ENCODE measurements around the gene RHOG. TPM values are rescaled to one million over a fixed set of nuclear protein-coding genes. Genes with fewer than 3 reads are reported as not detected.
"Not testable (repeated sequence)": the region's sequence is repeated elsewhere in the genome, so short reads cannot be mapped to it uniquely, and the experiment has no call there.

Gene RHOG
- total RNA-seq, 2 experiments from 2014 or later: 142 TPM

DNA sequence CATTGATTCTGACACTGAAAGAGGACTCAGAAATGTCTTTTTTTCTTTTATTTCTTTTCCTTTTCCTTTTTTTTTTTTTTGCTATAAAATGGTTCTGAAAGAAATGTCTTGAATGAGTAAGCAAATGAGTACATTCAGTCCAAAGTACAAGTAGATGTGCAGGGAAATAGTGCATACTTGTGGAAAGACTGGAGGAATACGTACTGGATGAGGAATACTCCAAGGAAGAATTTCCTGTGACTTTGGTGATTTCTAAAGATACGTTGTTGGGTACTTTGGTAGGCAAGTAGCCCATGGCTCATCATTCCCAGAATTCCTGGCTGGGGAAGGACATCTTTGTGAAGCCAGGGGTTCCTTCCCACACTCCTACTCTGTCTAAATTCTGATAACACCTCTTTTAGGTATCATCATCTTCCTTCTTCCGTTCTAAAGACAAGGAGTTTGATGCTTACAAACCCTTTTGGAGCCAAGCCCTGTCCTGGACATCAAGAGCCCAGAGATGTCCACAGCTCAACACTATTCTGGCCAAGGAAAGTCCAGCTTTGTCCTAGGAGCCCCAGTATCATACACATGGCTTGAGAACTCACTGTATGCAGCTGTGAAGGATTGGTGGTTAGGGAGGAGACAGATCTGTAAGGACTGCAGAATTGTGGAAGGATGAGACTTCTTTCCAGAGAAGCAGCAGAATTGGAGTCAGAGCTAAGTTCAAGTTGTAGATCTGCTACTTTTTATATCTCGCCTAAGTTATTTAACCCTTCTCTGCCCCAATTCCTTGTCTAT lies 38.6 kb downstream of the RHOG start:
- intact Hi-C loops (cut with micrococcal nuclease): no loop called here
- H3K36me3 Mint-ChIP-seq (ENCODE audit: low read depth): peaks cover 6% of the 10 kb centered on the region
- no peak overlapping the region for H3K4me3 Mint-ChIP-seq
- H3K4me1 Mint-ChIP-seq (ENCODE audit: low read depth): peaks cover 25% of the 10 kb centered on the region
- CTCF ChIA-PET: no interaction called here
- H3K27ac Mint-ChIP-seq: no peak overlapping the region
- DNase-seq: no peak
- H3K27me3 Mint-ChIP-seq (ENCODE audit: low read depth): no peaks in the 10 kb centered on the region
- no peaks in the 10 kb centered on the region for H3K9me3 Mint-ChIP-seq

DNA sequence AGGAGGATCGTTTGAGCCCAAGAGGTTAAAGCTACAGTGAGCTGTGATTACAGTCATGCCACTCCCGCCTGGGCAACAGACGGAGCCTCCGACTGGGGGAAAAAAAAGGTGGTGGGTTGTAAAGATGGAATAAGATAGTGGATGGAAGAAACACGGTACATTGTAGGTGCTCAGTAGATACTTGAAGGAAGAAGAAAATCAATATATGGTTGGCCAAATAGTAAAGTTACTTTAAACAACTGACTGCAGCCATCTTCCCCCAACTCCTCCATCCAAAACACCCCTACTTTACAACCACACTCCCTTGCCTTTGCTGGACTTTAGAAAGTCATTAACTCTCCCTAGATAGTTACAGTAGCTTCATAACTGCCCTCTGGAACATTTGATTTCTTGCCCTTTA lies 40.9 kb downstream of the RHOG start:
- Mint-ChIP-seq H3K9me3 (no peaks in the 10 kb centered on the region), H3K4me1 (ENCODE audit: low read depth) (peaks cover 38% of the 10 kb centered on the region), H3K27ac (no peak overlapping the region), H3K27me3 (ENCODE audit: low read depth) (no peaks in the 10 kb centered on the region), H3K4me3 (no peak overlapping the region), H3K36me3 (ENCODE audit: low read depth) (peaks cover 15% of the 10 kb centered on the region)
- intact Hi-C loops (cut with micrococcal nuclease): loop anchor here (5.0 kb wide), 1 partner anchor 808 kb away; the partner anchor contains the start of gene NAP1L4
- CTCF ChIA-PET: interaction anchor here (0.7 to 3.3 kb wide), 2 partner anchors 8 to 57 kb away, joined by 5 to 25 read pairs; partner anchors contain the start of gene PGAP2
- no peak for DNase-seq

DNA sequence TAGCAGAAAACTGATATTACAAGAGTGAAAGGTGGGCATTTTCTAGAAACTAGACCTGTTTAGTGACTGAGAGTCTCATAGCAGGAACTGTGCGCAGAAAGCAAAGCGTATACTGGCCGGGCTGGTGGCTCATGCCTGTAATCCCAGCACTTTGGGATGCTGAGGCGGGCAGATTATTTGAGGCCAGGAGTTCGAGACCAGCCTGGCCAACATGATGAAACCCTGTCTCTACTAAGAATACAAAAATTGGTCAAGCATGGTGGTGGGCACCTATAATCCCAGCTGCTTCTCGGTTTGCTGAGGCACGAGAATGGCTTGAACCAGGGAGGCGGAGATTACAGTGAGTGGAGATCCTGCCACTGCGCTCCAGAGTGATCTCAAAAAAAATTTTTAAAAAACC lies 41.6 kb downstream of the RHOG start:
- Mint-ChIP-seq H3K27me3 (ENCODE audit: low read depth) (no peaks in the 10 kb centered on the region), H3K27ac (peak overlapping the region; percentile 98), H3K4me1 (ENCODE audit: low read depth) (peaks cover 43% of the 10 kb centered on the region), H3K36me3 (ENCODE audit: low read depth) (peaks cover 22% of the 10 kb centered on the region), H3K9me3 (no peaks in the 10 kb centered on the region), H3K4me3 (peak overlapping the region; percentile 98)
- intact Hi-C loops (cut with micrococcal nuclease): loop anchor here (5.0 kb wide), 1 partner anchor 807 kb away; the partner anchor contains the start of gene NAP1L4
- no peak for DNase-seq
- CTCF ChIA-PET: interaction anchor here (3.3 kb wide), 1 partner anchor 9 kb away, joined by 25 read pairs; the partner anchor contains the start of gene PGAP2

DNA sequence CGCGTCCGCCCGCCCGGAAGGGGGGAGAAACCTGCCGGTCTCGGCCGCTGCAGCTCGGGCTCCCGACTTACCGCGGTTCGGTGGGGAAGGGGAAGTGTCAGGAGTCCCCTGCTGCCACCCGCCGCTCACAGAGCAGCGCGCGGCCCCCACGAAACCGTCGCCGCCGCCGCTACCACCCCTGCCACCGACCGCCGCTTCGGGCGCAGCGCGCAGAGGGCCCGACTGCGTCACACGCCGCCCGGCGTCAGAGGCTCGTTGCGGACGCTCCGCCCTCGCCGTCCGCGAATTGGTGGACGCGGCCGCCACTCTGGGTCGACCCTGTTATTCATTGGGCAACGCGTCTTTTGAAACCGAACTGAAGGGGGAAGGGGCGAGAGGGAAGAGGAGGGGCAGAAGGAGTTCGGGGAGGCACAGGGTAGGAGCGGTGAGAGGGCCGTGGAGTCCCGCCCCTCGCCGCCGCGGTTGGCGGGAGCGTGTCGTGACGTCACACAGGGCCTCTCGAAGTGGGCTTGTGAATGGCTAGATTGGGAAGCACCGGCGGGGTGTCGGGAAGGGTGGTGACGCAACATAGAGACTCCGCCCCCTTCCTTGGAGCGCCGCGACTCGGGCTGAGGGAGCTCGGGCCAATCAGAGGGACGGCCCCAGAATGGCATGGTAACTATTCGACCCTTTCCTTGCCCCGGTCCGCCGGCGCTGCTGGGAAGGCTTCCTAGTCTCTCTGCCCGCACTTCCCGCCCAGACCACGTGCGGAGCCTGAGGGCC lies 43.2 kb downstream of the RHOG start, which contains the start of gene NUP98:
NUP98 (minus strand) TSS at position 226 of the 762 bp plus-strand sequence. CDS start 15,437 bp downstream, outside the sequence.
- H3K4me3 Mint-ChIP-seq: peak within 1 kb of the TSS; percentile 98
- no peaks in the 10 kb centered on the region for H3K27me3 Mint-ChIP-seq (ENCODE audit: low read depth)
- H3K36me3 Mint-ChIP-seq (ENCODE audit: low read depth): peaks cover 31% of the 10 kb centered on the region
- CTCF ChIA-PET: interaction anchor here (0.8 to 3.3 kb wide), 4 partner anchors 11 to 58 kb away, joined by 3 to 25 read pairs (median 4); partner anchors contain the start of genes PGAP2 and STIM1
- H3K4me1 Mint-ChIP-seq (ENCODE audit: low read depth): peaks cover 54% of the 10 kb centered on the region
- H3K27ac Mint-ChIP-seq: peak within 1 kb of the TSS; percentile 98
- no peaks in the 10 kb centered on the region for H3K9me3 Mint-ChIP-seq
- intact Hi-C loops (cut with micrococcal nuclease): loop anchor here (1.0 to 5.0 kb wide), 6 partner anchors 12 to 805 kb away; partner anchors contain the start of genes NAP1L4, RRM1 and STIM1
- DNase-seq: peak; percentile 100

DNA sequence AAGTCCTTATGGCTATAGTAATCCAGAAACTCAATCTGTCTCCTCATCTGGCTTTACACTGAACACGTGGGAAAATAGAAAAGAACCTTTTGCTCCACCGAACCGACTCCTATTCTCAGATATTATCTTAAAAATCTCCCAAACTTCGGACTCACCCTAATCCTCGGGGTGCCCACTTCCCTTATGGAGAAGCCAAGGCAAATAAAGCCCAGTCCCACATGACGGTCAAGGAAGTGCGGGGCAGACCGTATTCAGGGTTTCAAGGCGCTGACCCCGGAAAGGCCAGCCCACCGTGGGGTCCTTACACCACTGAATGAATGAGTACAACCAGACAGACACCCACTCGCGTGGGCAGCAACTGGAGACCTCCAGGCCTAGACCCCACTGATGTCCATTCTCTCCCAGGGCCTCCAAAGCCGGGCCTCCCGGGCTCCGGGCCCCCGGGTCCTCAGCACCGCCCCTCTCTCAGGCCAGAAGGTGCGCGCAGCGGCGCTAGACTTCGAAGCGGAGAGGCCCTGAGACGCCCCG lies 43.9 kb downstream of the RHOG start:
- H3K36me3 Mint-ChIP-seq (ENCODE audit: low read depth): peaks cover 31% of the 10 kb centered on the region
- peak overlapping the region; percentile 98 for H3K27ac Mint-ChIP-seq
- intact Hi-C loops (cut with micrococcal nuclease): loop anchor here (1.0 to 5.0 kb wide), 6 partner anchors 12 to 805 kb away; partner anchors contain the start of genes NAP1L4, RRM1 and STIM1
- H3K4me3 Mint-ChIP-seq: peak overlapping the region; percentile 98
- CTCF ChIA-PET: interaction anchor here (0.8 to 1.8 kb wide), 2 partner anchors 12 to 58 kb away, joined by 4 to 14 read pairs; partner anchors contain the start of genes PGAP2 and STIM1
- DNase-seq: no peak
- H3K9me3 Mint-ChIP-seq: no peaks in the 10 kb centered on the region
- peaks cover 58% of the 10 kb centered on the region for H3K4me1 Mint-ChIP-seq (ENCODE audit: low read depth)
- no peaks in the 10 kb centered on the region for H3K27me3 Mint-ChIP-seq (ENCODE audit: low read depth)

DNA sequence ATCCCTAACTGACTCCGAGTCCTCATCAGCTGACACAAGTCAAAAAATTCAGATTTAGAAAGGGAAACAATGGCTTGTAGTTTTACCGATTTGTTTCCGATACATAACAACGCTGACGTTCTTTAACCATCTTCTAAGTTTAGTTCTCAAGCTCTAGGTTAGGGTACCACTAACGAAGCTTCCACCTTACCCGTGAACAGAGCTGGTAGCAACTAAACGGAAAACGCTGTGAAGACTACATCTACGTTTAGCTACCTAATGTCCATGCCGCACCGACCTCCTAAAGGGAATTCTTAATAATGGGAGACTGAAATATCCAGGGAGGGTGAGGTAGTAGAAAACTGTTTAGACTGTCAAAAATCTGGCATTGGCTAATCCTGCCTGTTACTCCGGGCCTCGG lies 44.4 kb downstream of the RHOG start:
- intact Hi-C loops (cut with micrococcal nuclease): loop anchor here (5.0 kb wide), 1 partner anchor 804 kb away; the partner anchor contains the start of gene NAP1L4
- H3K36me3 Mint-ChIP-seq (ENCODE audit: low read depth): peaks cover 31% of the 10 kb centered on the region
- peak overlapping the region; percentile 98 for H3K4me3 Mint-ChIP-seq
- CTCF ChIA-PET: interaction anchor here (0.8 to 1.8 kb wide), 3 partner anchors 11 to 277 kb away, joined by 3 to 14 read pairs (median 4); partner anchors contain the start of gene PGAP2
- peaks cover 58% of the 10 kb centered on the region for H3K4me1 Mint-ChIP-seq (ENCODE audit: low read depth)
- H3K27ac Mint-ChIP-seq: peak overlapping the region; percentile 98
- H3K9me3 Mint-ChIP-seq: no peaks in the 10 kb centered on the region
- no peaks in the 10 kb centered on the region for H3K27me3 Mint-ChIP-seq (ENCODE audit: low read depth)
- DNase-seq: no peak

DNA sequence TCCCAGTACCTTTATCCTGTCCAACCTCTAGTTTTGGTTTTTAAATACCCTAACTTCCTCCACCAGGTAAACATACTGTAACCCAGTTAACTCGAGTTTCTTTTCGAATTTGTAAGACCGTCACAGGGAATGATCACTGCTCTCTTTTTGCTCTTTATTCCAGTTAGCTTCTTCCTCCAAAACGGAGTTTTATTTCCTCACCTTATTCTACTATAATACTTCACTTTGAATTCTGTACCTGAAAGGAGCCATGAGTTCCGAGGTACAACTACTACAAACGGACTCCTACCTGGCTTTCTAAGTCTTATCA lies 44.8 kb downstream of the RHOG start:
- Mint-ChIP-seq H3K4me3 (peak overlapping the region; percentile 98), H3K4me1 (ENCODE audit: low read depth) (peaks cover 60% of the 10 kb centered on the region), H3K9me3 (no peaks in the 10 kb centered on the region), H3K27me3 (ENCODE audit: low read depth) (no peaks in the 10 kb centered on the region), H3K27ac (peak overlapping the region; percentile 98), H3K36me3 (ENCODE audit: low read depth) (peaks cover 33% of the 10 kb centered on the region)
- intact Hi-C loops (cut with micrococcal nuclease): loop anchor here (5.0 kb wide), 1 partner anchor 804 kb away; the partner anchor contains the start of gene NAP1L4
- CTCF ChIA-PET: interaction anchor here (0.8 to 1.8 kb wide), 4 partner anchors 10 to 278 kb away, joined by 3 to 14 read pairs (median 4); partner anchors contain the start of gene PGAP2
- DNase-seq: no peak

DNA sequence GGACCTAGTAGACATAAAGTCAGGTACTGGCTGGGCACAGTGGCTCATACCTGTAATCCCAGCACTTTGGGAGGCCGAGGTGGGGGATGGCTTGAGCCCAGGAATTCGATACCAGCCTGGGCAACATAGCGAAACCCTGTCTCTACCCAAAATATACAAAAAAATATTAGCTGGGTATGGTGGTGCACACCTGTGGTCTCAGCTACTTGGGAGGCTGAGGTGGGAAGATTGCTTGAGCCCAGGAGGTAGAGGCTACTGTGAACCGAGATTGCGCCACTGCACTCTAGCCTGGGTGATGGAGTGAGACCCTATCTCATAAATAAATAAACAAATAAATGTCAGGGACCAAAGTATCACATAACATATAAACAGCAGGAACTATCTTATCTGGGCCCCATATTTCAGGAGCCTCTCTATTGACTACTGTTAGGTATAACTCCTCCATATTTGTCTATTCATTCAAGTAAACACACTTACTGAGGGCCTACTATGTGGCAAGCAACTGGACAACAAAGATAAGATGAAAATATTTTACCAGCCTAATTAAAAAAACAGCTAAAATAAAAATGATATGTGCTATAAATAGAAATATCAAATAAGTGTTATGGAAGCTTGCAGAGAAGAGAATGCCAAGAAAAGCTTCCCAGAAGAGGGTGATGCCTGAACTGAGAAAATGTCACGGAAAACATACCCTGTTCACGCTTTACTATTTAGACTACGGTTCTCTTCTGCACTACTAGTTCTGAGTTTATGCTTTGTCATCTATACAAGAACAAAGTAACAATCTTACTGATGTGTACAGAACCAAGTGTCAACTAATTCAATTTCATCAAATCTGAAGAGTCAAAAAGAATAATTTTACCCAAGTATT lies 45.4 kb downstream of the RHOG start:
- peaks cover 63% of the 10 kb centered on the region for H3K4me1 Mint-ChIP-seq (ENCODE audit: low read depth)
- intact Hi-C loops (cut with micrococcal nuclease): loop anchor here (5.0 kb wide), 1 partner anchor 803 kb away; the partner anchor contains the start of gene NAP1L4
- peaks cover 38% of the 10 kb centered on the region for H3K36me3 Mint-ChIP-seq (ENCODE audit: low read depth)
- CTCF ChIA-PET: interaction anchor here (0.5 to 1.8 kb wide), 5 partner anchors 10 to 278 kb away, joined by 3 to 14 read pairs (median 3); partner anchors contain the start of gene PGAP2
- DNase-seq: no peak
- H3K4me3 Mint-ChIP-seq: peak overlapping the region; percentile 98
- H3K9me3 Mint-ChIP-seq: no peaks in the 10 kb centered on the region
- H3K27ac Mint-ChIP-seq: peak overlapping the region; percentile 98
- H3K27me3 Mint-ChIP-seq (ENCODE audit: low read depth): no peaks in the 10 kb centered on the region

DNA sequence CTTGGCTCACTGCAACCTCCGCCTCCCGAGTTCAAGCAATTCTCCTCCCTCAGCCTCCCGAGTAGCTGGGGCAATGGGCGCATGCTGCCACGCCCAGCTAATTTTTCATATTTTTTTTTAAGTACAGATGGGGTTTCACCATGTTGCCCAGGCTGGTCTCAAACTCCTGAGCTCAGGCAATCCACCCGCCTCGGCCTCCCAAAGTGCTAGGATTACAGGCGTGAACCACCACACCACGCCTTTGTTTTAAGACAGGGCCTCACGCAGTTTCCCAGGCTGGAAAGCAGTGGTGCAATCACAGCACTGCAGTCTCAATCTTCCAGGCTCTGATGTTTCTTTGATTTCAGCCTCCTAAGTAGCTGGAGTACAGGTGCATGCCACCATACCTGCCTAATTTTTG lies 46.4 kb downstream of the RHOG start:
- DNase-seq; H3K4me3 Mint-ChIP-seq; intact Hi-C loops (cut with micrococcal nuclease); CTCF ChIA-PET; H3K27me3 Mint-ChIP-seq (ENCODE audit: low read depth); H3K9me3 Mint-ChIP-seq: not testable (repeated sequence)
- Mint-ChIP-seq H3K36me3 (ENCODE audit: low read depth) (peaks cover 40% of the 10 kb centered on the region), H3K4me1 (ENCODE audit: low read depth) (peaks cover 62% of the 10 kb centered on the region), H3K27ac (peak overlapping the region; percentile 41)

DNA sequence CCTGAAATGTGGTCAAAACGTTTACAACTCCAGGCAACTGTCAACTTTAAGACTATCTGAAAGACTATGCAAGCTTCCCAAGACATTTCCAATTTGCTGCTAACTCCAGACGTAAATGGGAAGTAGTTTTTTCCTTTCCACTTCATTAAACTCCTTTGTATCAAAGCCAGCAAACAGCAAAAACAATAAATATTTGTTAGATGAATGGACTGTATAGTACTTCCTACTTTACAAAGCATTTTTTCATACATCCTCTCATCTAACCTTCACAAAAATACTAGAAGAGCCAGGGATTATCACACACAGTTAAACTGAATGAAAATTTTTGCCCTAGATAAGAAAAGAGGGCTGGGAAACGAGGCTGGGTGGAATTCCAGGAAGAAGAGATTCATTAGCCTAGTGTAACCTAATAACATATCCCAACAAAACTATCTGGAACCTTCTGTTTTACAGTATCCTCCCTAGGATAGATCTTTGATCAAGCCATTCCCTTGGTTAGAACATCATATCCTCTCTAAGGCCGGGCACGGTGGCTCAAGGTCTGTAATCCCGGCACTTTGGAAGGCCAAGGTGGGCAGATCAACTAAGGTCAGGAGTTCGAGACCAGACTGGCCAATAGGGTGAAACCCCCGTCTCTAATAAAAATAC lies 53.9 kb downstream of the RHOG start:
- Mint-ChIP-seq H3K27ac (peak overlapping the region; percentile 50), H3K9me3 (no peaks in the 10 kb centered on the region), H3K4me3 (no peak overlapping the region), H3K4me1 (ENCODE audit: low read depth) (peaks cover 75% of the 10 kb centered on the region), H3K27me3 (ENCODE audit: low read depth) (no peaks in the 10 kb centered on the region), H3K36me3 (ENCODE audit: low read depth) (peaks cover 34% of the 10 kb centered on the region)
- CTCF ChIA-PET: no interaction called here
- intact Hi-C loops (cut with micrococcal nuclease): no loop called here
- DNase-seq: no peak

DNA sequence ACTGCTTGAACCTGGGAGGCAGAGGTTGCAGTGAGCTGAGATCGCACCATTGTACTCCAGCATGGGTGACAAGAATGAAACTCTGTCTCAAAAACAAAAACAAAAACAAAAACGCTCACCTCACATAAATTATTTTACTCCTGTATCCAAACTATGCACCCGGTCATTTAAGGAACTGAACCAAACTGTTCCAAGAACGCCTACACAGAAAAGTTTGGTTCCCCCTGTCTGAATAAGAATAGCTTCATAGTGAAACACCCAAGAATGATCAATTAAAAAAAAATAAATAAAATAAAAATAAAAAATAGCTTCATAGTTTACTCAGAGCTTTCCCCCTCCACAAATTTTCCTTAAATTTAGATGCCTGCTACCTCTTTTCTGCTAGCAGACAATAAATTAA lies 57.1 kb downstream of the RHOG start:
- H3K4me3 Mint-ChIP-seq: no peak overlapping the region
- H3K27ac Mint-ChIP-seq: peak overlapping the region; percentile 72
- H3K9me3 Mint-ChIP-seq: no peaks in the 10 kb centered on the region
- intact Hi-C loops (cut with micrococcal nuclease): no loop called here
- CTCF ChIA-PET: interaction anchor here (1.6 to 6.5 kb wide), 2 partner anchors 25 to 71 kb away, joined by 3 to 54 read pairs; partner anchors contain the start of gene PGAP2
- H3K36me3 Mint-ChIP-seq (ENCODE audit: low read depth): peaks cover 39% of the 10 kb centered on the region
- no peak for DNase-seq
- no peaks in the 10 kb centered on the region for H3K27me3 Mint-ChIP-seq (ENCODE audit: low read depth)
- H3K4me1 Mint-ChIP-seq (ENCODE audit: low read depth): peaks cover 65% of the 10 kb centered on the region

All from activated naive CD4-positive, alpha-beta T cell treated with anti-CD3 and anti-CD28 coated beads for 36 hours (primary cell).